Gastroesophageal sphincter (tissue), 4 donors: ENCODE measurements around the gene SUB1. TPM values are rescaled to one million over a fixed set of nuclear protein-coding genes. Genes with fewer than 3 reads are reported as not detected.

ENCODE experiments used
- ATAC-seq: fragments of 150-250 bp; one replicate; pipeline ENCODE4 v1.9.1; 2016; ENCODE audit warnings: mild to moderate bottlenecking, moderate library complexity
- H3K27ac ChIP-seq, 4 donors: fragments of 200-600 bp; sonication (generic) in 3 of 4; 1 replicate in 3 of 4; 2 replicates in 1 of 4; pipeline ENCODE4 v1.5.1; 2016 to 2019
- H3K27me3 ChIP-seq: fragments of 200-600 bp; sonication (generic); one replicate; pipeline ENCODE4 v1.5.1; 2019
- H3K36me3 ChIP-seq, 2 donors: fragments of 200-600 bp; sonication (generic); one replicate each; pipeline ENCODE4 v1.5.1; 2019; ENCODE audit warnings: control low read depth in 1 of 2
- H3K4me1 ChIP-seq, 3 donors: fragments of 200-600 bp; sonication (generic); 1 replicate in 2 of 3; 2 replicates in 1 of 3; pipeline ENCODE4 v1.5.1; 2016 to 2019; ENCODE audit warnings: control low read depth in 2 of 3
- H3K4me3 ChIP-seq, 2 donors: fragments of 200-600 bp; sonication (generic); one replicate each; pipeline ENCODE4 v1.5.1; 2019; ENCODE audit warnings: mild to moderate bottlenecking in 1 of 2, moderate library complexity in 1 of 2
- H3K9me3 ChIP-seq, 3 donors: fragments of 200-600 bp; sonication (generic); one replicate each; pipeline ENCODE4 v1.5.1; 2017 to 2019; ENCODE audit warnings: control low read depth in 2 of 3
- EP300 ChIP-seq: sonication (generic); formaldehyde crosslinking; IDR thresholded peaks from one replicate; pipeline ENCODE4 v1.6.1; 2017; ENCODE audit warnings: antibody characterized with exemption, mild to moderate bottlenecking
- POLR2A ChIP-seq, 2 donors: fragments of 450-650 bp; IDR thresholded peaks; one replicate each; pipeline ENCODE4 v1.6.1; 2017; ENCODE audit warnings: antibody characterized with exemption in 2 of 2, mild to moderate bottlenecking in 2 of 2, moderate library complexity in 1 of 2
- POLR2AphosphoS5 ChIP-seq: sonication (generic); formaldehyde crosslinking; IDR thresholded peaks from one replicate; pipeline ENCODE4 v1.6.1; 2017; ENCODE audit warnings: antibody characterized with exemption
- WGBS, 2 donors: methylation state at CpG; one replicate each; pipeline ENCODE4 v1.1.5; 2018; ENCODE audit warnings: low coverage in 1 of 2; 5-methylcytosine and 5-hydroxymethylcytosine counted together
- total RNA-seq, 4 donors: library from RNA; depleted of rRNA; stranded (reverse); fragments of >200 nt; gene quantifications; one replicate each; pipeline ENCODE4 v1.1.0, GENCODE V29; 2016
- TF ChIP-seq, protein P1 (sequence below), 4 experiments: fragments of 200-600 bp in 2 of 4; fragments of 450-650 bp in 2 of 4; sonication (generic) in 1 of 4; IDR thresholded peaks; one replicate each; pipeline ENCODE4 v1.5.1; 2017 to 2019; ENCODE audit warnings: antibody characterized with exemption in 4 of 4, mild to moderate bottlenecking in 2 of 4, moderate library complexity in 2 of 4

The SUB1 gene
- total RNA-seq, 4 donors from 2014 or later: 122 to 221 (median 149) TPM

DNA sequence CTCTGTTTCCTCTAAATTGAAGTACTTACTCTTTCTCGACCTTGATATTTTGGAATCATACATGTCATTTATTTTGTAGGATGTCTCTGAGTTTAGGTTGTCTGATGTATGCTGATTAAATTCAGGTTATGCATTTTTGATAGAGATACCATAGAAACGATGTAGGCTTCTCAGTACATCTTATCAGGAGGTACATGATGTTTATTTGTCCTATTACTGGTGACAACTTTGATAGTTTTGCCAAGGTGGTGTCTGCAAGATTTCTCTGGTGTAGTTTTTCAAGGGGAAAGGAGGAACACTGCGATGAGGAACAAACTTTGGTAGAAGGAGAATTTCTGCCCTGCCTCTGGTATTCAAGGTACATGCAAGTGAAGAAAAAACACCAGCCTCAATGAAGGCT lies 29.9 kb downstream of the SUB1 start:
- TF ChIP-seq, protein P1, sequence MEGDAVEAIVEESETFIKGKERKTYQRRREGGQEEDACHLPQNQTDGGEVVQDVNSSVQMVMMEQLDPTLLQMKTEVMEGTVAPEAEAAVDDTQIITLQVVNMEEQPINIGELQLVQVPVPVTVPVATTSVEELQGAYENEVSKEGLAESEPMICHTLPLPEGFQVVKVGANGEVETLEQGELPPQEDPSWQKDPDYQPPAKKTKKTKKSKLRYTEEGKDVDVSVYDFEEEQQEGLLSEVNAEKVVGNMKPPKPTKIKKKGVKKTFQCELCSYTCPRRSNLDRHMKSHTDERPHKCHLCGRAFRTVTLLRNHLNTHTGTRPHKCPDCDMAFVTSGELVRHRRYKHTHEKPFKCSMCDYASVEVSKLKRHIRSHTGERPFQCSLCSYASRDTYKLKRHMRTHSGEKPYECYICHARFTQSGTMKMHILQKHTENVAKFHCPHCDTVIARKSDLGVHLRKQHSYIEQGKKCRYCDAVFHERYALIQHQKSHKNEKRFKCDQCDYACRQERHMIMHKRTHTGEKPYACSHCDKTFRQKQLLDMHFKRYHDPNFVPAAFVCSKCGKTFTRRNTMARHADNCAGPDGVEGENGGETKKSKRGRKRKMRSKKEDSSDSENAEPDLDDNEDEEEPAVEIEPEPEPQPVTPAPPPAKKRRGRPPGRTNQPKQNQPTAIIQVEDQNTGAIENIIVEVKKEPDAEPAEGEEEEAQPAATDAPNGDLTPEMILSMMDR (IDR thresholded peaks at IDR 0.05): no peak
- TF ChIP-seq POLR2A (IDR thresholded peaks at IDR 0.05): no peak
- TF ChIP-seq POLR2AphosphoS5: no peak
- no peak overlapping the region for H3K27ac ChIP-seq
- no peaks in the 10 kb centered on the region for H3K27me3 ChIP-seq
- H3K36me3 ChIP-seq: no peaks in the 10 kb centered on the region
- whole genome bisulfite sequencing, 2 donors: 40 to 66% methylated on average over 2 to 3 of the region's 3 CpGs
- H3K9me3 ChIP-seq: no peaks in the 10 kb centered on the region
- H3K4me1 ChIP-seq: peaks cover 0 to 9% (median 0%) of the 10 kb centered on the region in 3 donors
- no peak for ATAC-seq
- no peak overlapping the region for H3K4me3 ChIP-seq

DNA sequence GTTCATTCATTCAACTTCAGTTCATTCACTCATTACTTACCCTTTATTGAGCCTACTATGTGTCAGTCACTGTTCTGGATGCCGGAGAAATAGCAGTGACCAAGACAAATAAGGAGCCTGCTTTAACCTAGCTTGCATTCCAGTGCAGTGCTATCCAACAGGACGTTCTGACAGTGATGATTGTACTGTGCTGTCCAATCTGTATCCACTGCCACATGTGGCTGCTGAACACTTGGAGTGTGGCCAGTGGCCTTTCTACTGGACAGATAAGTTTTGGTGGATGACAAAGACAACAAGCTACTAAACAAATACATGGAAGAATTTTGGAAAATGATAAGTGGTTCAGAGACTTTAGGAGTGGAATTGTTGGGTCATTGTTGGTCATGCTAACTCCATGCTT lies 33.6 kb downstream of the SUB1 start:
- Histone ChIP-seq H3K36me3 (no peaks in the 10 kb centered on the region), H3K27ac (no peak overlapping the region), H3K4me3 (no peak overlapping the region), H3K9me3 (no peaks in the 10 kb centered on the region), H3K27me3 (no peaks in the 10 kb centered on the region), H3K4me1 (no peaks in the 10 kb centered on the region)
- WGBS, 2 donors: 55 to 73% methylated on average over 2 of the region's 2 CpGs
- TF ChIP-seq POLR2AphosphoS5 (no peak), EP300 (no peak), POLR2A (IDR thresholded peaks at IDR 0.05) (no peak)
- TF ChIP-seq, protein P1 (IDR thresholded peaks at IDR 0.05): no peak
- ATAC-seq: no peak

DNA sequence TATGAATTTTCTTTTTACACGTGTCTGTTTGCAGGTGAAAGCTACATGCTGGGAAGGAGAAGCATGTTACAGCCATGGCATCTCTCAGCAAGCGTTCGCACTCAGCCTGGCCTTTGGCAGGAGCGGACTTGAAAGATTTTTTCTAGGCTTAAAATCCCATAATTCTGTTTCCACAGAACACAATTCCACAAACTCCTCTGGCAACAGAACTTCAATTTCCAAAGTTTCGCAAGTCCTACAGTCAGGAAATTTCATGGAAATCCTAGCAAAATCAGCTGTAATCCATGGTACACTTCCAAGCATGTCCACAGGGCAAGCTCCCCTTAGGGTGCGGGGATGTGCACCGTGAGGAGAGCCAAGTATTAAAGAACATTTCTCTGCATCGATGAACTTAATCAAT lies 35.9 kb downstream of the SUB1 start:
- TF ChIP-seq EP300: no peak
- no peak for TF ChIP-seq POLR2A (IDR thresholded peaks at IDR 0.05)
- TF ChIP-seq POLR2AphosphoS5: no peak
- TF ChIP-seq, protein P1 (IDR thresholded peaks at IDR 0.05): no peak
- ATAC-seq: no peak
- H3K27ac ChIP-seq: no peak overlapping the region

DNA sequence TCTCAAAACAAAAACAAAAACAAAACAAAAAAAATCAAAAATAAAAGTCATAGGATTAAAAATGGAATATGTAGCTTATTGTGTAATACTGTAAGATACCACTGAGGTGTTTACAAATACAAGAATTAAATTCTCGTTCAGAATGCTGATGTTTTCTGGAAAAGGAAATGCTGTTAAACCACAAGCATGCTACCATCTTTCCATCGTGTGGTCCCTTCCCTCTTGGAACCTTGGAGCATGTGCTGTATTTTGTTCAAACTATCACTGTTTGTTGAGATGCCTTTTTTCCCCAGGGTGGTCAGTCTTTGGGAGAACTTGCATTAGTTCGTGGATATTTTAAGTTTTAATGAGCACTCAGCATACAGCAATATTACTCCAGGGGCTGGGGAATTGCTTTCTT lies 39.7 kb downstream of the SUB1 start:
- no peak for TF ChIP-seq EP300
- no peak for TF ChIP-seq POLR2A (IDR thresholded peaks at IDR 0.05)
- TF ChIP-seq, protein P1 (IDR thresholded peaks at IDR 0.05): no peak
- no peak for TF ChIP-seq POLR2AphosphoS5
- ATAC-seq: no peak
- WGBS, 2 donors: 54 to 71% methylated on average over 3 of the region's 3 CpGs

More for the DNA sequence above, 35.9 kb downstream of the SUB1 start:
- Histone ChIP-seq H3K9me3 (no peaks in the 10 kb centered on the region), H3K4me3 (no peak overlapping the region), H3K36me3 (no peaks in the 10 kb centered on the region), H3K27me3 (no peaks in the 10 kb centered on the region), H3K4me1 (no peaks in the 10 kb centered on the region)
- 59 to 73% methylated on average over 5 to 8 of the region's 8 CpGs for WGBS, 2 donors

DNA sequence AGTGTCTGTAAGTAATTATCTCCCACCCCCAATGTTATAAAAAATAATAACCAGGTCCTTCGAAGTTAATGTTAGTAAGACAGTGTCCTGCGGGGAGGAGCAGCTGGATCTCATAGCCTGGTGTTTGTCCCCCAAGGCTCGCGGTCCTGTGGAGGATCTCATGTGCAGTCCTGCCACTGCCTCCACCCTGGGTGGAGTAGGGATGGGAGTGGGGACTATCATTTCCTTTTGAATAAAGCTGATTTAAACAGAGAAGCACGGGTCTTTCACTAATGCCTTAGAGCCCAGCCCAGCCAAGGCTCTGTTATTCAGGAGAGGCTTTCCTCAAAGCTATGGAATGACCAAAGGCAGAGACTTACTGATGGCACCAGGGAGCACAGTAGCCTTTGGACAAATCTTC lies 40.2 kb downstream of the SUB1 start:
- H3K4me3 ChIP-seq: no peak overlapping the region
- H3K4me1 ChIP-seq: no peaks in the 10 kb centered on the region
- no peaks in the 10 kb centered on the region for H3K36me3 ChIP-seq
- no peaks in the 10 kb centered on the region for H3K27me3 ChIP-seq
- no peaks in the 10 kb centered on the region for H3K9me3 ChIP-seq
- H3K27ac ChIP-seq: no peak overlapping the region
- ATAC-seq: no peak
- 62 to 83% methylated on average over 1 to 2 of the region's 5 CpGs for WGBS, 2 donors
- TF ChIP-seq POLR2AphosphoS5 (no peak), EP300 (no peak), POLR2A (IDR thresholded peaks at IDR 0.05) (no peak)
- TF ChIP-seq, protein P1 (IDR thresholded peaks at IDR 0.05): no peak

More for the DNA sequence above, 39.7 kb downstream of the SUB1 start:
- Histone ChIP-seq H3K27me3 (no peaks in the 10 kb centered on the region), H3K4me3 (no peak overlapping the region), H3K27ac (no peak overlapping the region), H3K9me3 (no peaks in the 10 kb centered on the region), H3K4me1 (no peaks in the 10 kb centered on the region), H3K36me3 (no peaks in the 10 kb centered on the region)
